Transverse colon (tissue), 4 donors: Measurements from ENCODE around the gene CKB. TPM values are rescaled to one million over a fixed set of nuclear protein-coding genes. Genes with fewer than 3 reads are reported as not detected.
"Not testable (repeated sequence)": the region's sequence is repeated elsewhere in the genome, so short reads cannot be mapped to it uniquely, and the experiment has no call there.

ENCODE experiments used
- DNase-seq: peaks from one replicate; pipeline ENCODE4 v3.0.0-alpha.2; 2019
- H3K27ac ChIP-seq, 4 donors: fragments of 200-600 bp; sonication (generic); 2 replicates each; pipeline ENCODE4 v1.5.1; 2016 to 2018; ENCODE audit warnings: inconsistent platforms in 4 of 4
- H3K27me3 ChIP-seq: fragments of 200-600 bp; sonication (generic); 2 replicates; pipeline ENCODE4 v1.5.1; 2017; ENCODE audit warnings: inconsistent platforms
- H3K36me3 ChIP-seq, 4 donors: fragments of 200-600 bp; sonication (generic); 2 replicates each; pipeline ENCODE4 v1.5.1; 2017 to 2019; ENCODE audit warnings: inconsistent platforms in 4 of 4
- H3K4me1 ChIP-seq, 4 donors: fragments of 200-600 bp; sonication (generic); 2 replicates each; pipeline ENCODE4 v1.5.1; 2017 to 2020; ENCODE audit warnings: inconsistent platforms in 4 of 4
- H3K4me3 ChIP-seq, 4 donors: fragments of 200-600 bp; sonication (generic); 1 replicate in 1 of 4; 2 replicates in 3 of 4; pipeline versions ENCODE4 v1.5.1 to v1.6.1; 2017 to 2019; ENCODE audit warnings: inconsistent platforms in 4 of 4
- H3K9me3 ChIP-seq, 2 donors: fragments of 200-600 bp; sonication (generic); 2 replicates each; pipeline ENCODE4 v1.5.1; 2017 to 2019; ENCODE audit warnings: inconsistent platforms in 2 of 2
- EP300 ChIP-seq: sonication (generic); formaldehyde crosslinking; IDR thresholded peaks from one replicate; pipeline ENCODE4 v1.6.1; 2017; ENCODE audit warnings: antibody characterized with exemption, low read depth
- POLR2A ChIP-seq: fragments of 450-650 bp; IDR thresholded peaks from one replicate; pipeline ENCODE4 v1.6.1; 2016; ENCODE audit warnings: antibody characterized with exemption, mild to moderate bottlenecking, moderate library complexity
- POLR2AphosphoS5 ChIP-seq, 3 donors: sonication (generic); formaldehyde crosslinking; IDR thresholded peaks; one replicate each; pipeline ENCODE4 v1.6.1; 2016; ENCODE audit warnings: antibody characterized with exemption in 3 of 3
- WGBS, 2 donors: methylation state at CpG; one replicate each; pipeline ENCODE4 v1.1.5; 2018; ENCODE audit warnings: low coverage in 1 of 2; 5-methylcytosine and 5-hydroxymethylcytosine counted together
- in situ Hi-C, 4 donors: fragments of 200-750 bp; cut with MboI; loops; one replicate each; pipeline versions ENCODE4 v1.15.0 to v1.15.1; 2017; ENCODE audit warnings: low sequenced_read_pairs in 3 of 4, low pct_ligation_motif_present in 1 of 4, low pct_unique_long_range_greater_than_20kb in 1 of 4
- intact Hi-C: fragments of 100-400 bp; cut with DNase I; formaldehyde crosslinking; loops from one replicate; pipeline ENCODE4 v1.15.1; 2023; ENCODE audit warnings: low total_unique reads
- total RNA-seq, 4 donors: library from RNA; depleted of rRNA; stranded (reverse); fragments of >200 nt; gene quantifications; one replicate each; pipeline ENCODE4 v1.1.0, GENCODE V29; 2016
- TF ChIP-seq, protein P1 (sequence below), 5 experiments: fragments of 200-600 bp in 3 of 5; fragments of 450-650 bp in 2 of 5; sonication (generic) in 3 of 5; IDR thresholded peaks; 1 replicate in 2 of 5; 2 replicates in 3 of 5; pipeline ENCODE4 v1.5.1; 2016 to 2017; ENCODE audit warnings: antibody characterized with exemption in 5 of 5, inconsistent platforms in 3 of 5, mild to moderate bottlenecking in 2 of 5, moderate library complexity in 1 of 5

The CKB gene
- total RNA-seq, 4 donors from 2014 or later = 504 to 5,877 (median 3,263) TPM

DNA sequence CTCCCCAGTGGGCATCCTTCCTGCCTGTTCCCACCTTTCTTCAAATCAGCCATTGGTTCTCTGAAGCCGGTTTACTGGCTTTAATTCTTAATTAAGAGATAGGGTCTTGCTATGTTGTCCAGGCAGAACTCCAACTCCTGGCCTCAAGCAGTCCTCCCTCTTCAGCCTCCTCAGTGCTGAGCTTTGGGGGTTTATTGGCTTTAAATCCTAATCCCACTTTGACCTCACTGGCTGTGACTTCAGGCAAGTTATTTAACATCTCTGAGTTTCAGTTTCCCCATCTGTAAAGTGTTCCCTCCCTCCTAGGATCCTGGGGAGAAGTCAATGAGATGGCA, 4.3 kb upstream of the CKB start:
- DNase-seq = no peak
- Histone ChIP-seq H3K9me3 (no peaks in the 10 kb centered on the region), H3K4me3 (no peak overlapping the region), H3K4me1 (peaks cover 47 to 79% (median 70%) of the 10 kb centered on the region in 4 donors), H3K27me3 (peaks cover 8% of the 10 kb centered on the region), H3K27ac (peak overlapping the region; percentile 89 to 95 (median 94)), H3K36me3 (no peaks in the 10 kb centered on the region)
- in situ Hi-C loops = no loop called here
- WGBS, 2 donors = 100% methylated on average over 1 of the region's 1 CpG; no CpG with 5 or more reads in 1 of the 2 donors
- intact Hi-C loops = no loop called here
- no peak for TF ChIP-seq EP300
- TF ChIP-seq, protein P1, sequence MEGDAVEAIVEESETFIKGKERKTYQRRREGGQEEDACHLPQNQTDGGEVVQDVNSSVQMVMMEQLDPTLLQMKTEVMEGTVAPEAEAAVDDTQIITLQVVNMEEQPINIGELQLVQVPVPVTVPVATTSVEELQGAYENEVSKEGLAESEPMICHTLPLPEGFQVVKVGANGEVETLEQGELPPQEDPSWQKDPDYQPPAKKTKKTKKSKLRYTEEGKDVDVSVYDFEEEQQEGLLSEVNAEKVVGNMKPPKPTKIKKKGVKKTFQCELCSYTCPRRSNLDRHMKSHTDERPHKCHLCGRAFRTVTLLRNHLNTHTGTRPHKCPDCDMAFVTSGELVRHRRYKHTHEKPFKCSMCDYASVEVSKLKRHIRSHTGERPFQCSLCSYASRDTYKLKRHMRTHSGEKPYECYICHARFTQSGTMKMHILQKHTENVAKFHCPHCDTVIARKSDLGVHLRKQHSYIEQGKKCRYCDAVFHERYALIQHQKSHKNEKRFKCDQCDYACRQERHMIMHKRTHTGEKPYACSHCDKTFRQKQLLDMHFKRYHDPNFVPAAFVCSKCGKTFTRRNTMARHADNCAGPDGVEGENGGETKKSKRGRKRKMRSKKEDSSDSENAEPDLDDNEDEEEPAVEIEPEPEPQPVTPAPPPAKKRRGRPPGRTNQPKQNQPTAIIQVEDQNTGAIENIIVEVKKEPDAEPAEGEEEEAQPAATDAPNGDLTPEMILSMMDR (IDR thresholded peaks at IDR 0.05) = no peak
- no peak for TF ChIP-seq POLR2A
- TF ChIP-seq POLR2AphosphoS5 (IDR thresholded peaks at IDR 0.05) = no peak

DNA sequence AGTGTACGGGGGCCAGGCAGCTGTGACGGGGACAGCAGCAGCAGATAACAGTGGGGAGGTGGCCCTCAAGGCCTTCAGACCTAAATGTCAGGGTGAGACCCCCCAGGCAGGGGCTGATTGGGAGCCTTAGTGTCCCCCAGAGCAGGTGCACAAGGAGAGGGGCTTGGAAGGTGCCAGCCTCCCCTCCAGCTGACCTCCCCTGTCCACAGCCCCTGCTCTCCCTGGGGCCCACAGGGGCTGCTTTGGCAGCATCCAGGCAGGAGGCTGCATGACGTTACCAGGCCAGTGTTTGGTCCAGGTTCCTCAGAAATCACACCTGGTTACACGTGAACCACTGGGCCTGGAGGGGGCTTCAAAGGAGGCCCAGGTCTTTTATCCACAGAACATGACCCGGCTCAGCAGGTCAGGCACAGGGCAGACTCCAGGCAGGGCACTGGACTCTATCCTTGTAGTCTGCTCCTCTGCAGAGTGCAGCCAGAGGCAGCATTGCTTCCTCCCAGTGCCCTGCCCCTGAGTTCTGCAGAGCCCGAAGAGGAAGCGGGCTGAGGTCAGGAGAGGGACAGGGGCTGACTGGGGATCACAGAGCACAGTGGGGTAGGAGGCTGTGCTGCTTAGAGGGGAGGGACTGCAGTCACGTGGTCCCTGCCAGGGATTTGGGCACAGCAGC, 3.8 kb upstream of the CKB start:
- intact Hi-C loops (no loop called here), in situ Hi-C loops (no loop called here)
- Histone ChIP-seq H3K4me1 (peaks cover 47 to 79% (median 73%) of the 10 kb centered on the region in 4 donors), H3K27ac (peak overlapping the region; percentile 89 to 95 (median 94)), H3K27me3 (peaks cover 10% of the 10 kb centered on the region), H3K9me3 (no peaks in the 10 kb centered on the region), H3K4me3 (no peak overlapping the region), H3K36me3 (no peaks in the 10 kb centered on the region)
- TF ChIP-seq, protein P1 (IDR thresholded peaks at IDR 0.05) = no peak
- TF ChIP-seq POLR2A (peak; percentile 25), POLR2AphosphoS5 (IDR thresholded peaks at IDR 0.05) (peak in 1 of 3 donors; percentile 9), EP300 (no peak)
- DNase-seq = peak; percentile 50
- 58% methylated on average over 7 of the region's 8 CpGs; no CpG with 5 or more reads in 1 of the 2 donors for WGBS, 2 donors

DNA sequence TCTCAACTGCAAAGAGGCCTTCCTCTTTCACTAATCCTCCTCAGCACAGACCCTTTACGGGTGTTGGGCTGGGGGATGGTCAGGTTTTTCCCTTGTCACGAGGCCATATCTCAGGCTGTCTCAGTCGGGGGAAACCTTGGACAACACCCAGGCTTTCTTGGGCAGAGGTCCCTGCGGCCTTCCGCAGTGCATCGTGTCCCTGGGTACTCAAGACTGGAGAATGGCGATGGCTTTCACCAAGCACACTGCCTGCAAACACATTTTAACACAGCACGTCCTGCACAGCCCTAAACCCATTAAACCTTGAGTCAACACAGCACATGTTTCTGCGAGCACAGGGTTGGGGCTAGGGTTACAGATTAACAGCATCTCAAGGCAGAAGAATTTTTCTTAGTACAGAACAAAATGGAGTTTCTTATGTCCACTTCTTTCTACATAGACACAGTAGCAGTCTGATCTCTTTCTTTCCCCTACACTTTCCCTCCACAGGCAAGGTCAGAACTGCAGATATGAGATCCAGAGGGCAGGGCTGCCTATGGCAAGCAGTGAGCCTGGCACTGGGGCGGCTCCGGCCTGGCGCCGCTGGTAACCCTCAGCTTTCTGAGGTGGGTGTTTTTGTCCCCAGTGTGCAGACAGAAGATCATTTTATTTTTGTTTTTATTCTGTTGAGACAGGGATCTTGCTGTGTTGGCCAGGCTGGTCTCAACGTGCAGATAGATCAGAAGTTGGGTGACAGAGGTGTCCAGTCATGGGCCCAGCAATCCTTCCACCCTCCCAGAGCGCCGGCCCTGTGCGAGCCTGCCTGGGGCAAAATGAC, 3.0 kb upstream of the CKB start:
- in situ Hi-C loops, H3K4me3 ChIP-seq, H3K36me3 ChIP-seq, intact Hi-C loops, H3K9me3 ChIP-seq: not testable (repeated sequence)
- 42 to 46% methylated on average over 3 to 14 of the region's 17 CpGs for WGBS, 2 donors
- TF ChIP-seq POLR2A = peak; percentile 41
- peak; percentile 47 for DNase-seq
- Histone ChIP-seq H3K27me3 (peaks cover 10% of the 10 kb centered on the region), H3K4me1 (peaks cover 47 to 78% (median 74%) of the 10 kb centered on the region in 4 donors), H3K27ac (peak overlapping the region; percentile 89 to 95 (median 94))

DNA sequence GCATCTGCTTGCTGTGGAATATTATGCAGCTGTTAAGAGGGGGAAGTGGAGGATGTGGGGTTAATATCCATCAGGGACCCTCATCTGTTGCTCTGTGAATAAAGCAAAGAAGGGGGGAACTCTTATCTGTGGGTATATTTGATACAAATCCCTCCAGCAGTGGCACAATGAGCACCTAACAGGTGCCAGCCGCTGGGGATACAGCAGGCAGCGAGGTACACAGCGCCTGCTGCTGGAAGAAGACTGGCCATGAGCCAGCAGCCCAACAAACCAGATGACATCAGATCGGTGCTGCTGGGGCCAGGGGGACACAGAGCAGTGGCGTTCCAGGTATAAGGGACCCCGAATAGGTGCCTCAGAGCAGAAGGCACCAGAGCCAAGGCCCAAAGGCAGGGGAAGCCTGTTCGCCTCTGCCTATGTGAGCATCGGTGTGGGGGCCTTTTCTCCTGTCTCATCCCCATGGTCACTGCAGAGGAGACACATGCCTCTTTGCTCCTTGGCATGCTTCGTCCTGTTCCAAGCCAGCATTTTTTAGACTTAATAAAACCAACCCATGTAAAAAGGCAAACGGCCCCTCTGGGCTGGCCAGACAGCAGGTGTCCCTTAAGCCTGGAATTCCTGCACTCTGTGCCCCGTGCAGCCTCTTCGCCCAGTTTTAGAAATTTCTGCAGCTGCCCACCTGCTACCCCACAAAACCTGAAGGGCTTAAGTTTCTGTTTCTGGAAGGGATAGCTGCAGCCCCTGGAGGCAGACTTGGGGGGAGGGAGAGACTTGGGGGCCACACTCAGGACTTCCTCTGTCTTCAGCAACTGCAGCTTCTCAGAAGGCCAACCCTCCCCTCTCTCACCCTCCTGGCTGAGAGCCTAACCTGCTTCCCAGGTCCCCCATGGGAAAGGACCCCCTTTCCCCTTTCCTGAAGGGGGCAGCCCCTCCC, 1.6 kb upstream of the CKB start:
- 40 to 66% methylated on average over 2 to 12 of the region's 12 CpGs for WGBS, 2 donors
- Histone ChIP-seq H3K9me3 (no peaks in the 10 kb centered on the region), H3K4me1 (peaks cover 48 to 78% (median 75%) of the 10 kb centered on the region in 4 donors), H3K4me3 (no peak overlapping the region), H3K36me3 (peaks cover 0 to 4% (median 0%) of the 10 kb centered on the region in 4 donors), H3K27me3 (peaks cover 10% of the 10 kb centered on the region), H3K27ac (peak overlapping the region; percentile 89 to 95 (median 94))
- DNase-seq = no peak
- in situ Hi-C loops = no loop called here
- TF ChIP-seq POLR2A = no peak
- no peak for TF ChIP-seq EP300
- TF ChIP-seq, protein P1 (IDR thresholded peaks at IDR 0.05) = no peak
- TF ChIP-seq POLR2AphosphoS5 (IDR thresholded peaks at IDR 0.05) = no peak
- intact Hi-C loops = no loop called here
